Cardiac muscle cell (in vitro differentiated cells and primary cell): ENCODE results near the gene ZRANB1. TPM values are rescaled to one million over a fixed set of nuclear protein-coding genes. Genes with fewer than 3 reads are reported as not detected.
A peak's percentile ranks its signal among the peaks of the same experiment; 100 is the strongest.

Source experiments
- DNase-seq, 2 donors: peaks; one replicate each; pipeline versions ENCODE4 v3.0.0 to v3.0.0-alpha.2; 2010 to 2017; ENCODE audit warnings: low read depth in 1 of 2, low spot score in 1 of 2
- H3K27ac ChIP-seq: fragments of 200-600 bp; sonication (generic); 2 replicates; pipeline ENCODE4 v1.5.1; 2016
- H3K27me3 ChIP-seq: fragments of 200-600 bp; sonication (generic); 2 replicates; pipeline ENCODE4 v1.6.0; 2016; ENCODE audit warnings: control low read depth
- H3K36me3 ChIP-seq: fragments of 200-600 bp; sonication (generic); 2 replicates; pipeline ENCODE4 v1.5.1; 2016; ENCODE audit warnings: control low read depth
- H3K4me1 ChIP-seq: fragments of 200-600 bp; sonication (generic); 2 replicates; pipeline ENCODE4 v1.8.1; 2017; ENCODE audit warnings: low read depth, mild to moderate bottlenecking, mixed run types
- H3K4me3 ChIP-seq: fragments of 200-600 bp; sonication (generic); 2 replicates; pipeline ENCODE4 v1.5.1; 2016; ENCODE audit warnings: mild to moderate bottlenecking
- H3K9me3 ChIP-seq: fragments of 200-600 bp; sonication (generic); 2 replicates; pipeline ENCODE4 v1.5.1; 2017; ENCODE audit warnings: low read depth, mild to moderate bottlenecking, control low read depth
- CTCF ChIP-seq: IDR thresholded peaks from 2 replicates; pipeline ENCODE4 v1.5.1; 2012; ENCODE audit warnings: low read depth, mild to moderate bottlenecking, low read length
- polyA plus RNA-seq: library from polyadenylated mRNA; unstranded; fragments of >200 nt; fragmentation: Nextera tagmentation; extraction: Ambion mirVana; gene quantifications from 2 replicates; pipeline ENCODE4 v1.2.1, GENCODE V29; 2016
- total RNA-seq: library from RNA; depleted of rRNA; stranded (reverse); fragments of >200 nt; gene quantifications from 2 replicates; pipeline ENCODE4 v1.2.3, GENCODE V29; 2016

The ZRANB1 gene
- total and polyA plus RNA-seq, 2 experiments from 2014 or later: 11.0 to 20.9 TPM

GRCh38 chr10:125013529-125013872 is 71.6 kb downstream of the ZRANB1 start:
- TF ChIP-seq CTCF: no peak
- no peaks in the 10 kb centered on the region for H3K9me3 ChIP-seq
- H3K4me3 ChIP-seq: no peak overlapping the region
- H3K4me1 ChIP-seq: no peaks in the 10 kb centered on the region
- DNase-seq: no peak
- no peaks in the 10 kb centered on the region for H3K27me3 ChIP-seq
- no peak overlapping the region for H3K27ac ChIP-seq
- no peaks in the 10 kb centered on the region for H3K36me3 ChIP-seq

DNA sequence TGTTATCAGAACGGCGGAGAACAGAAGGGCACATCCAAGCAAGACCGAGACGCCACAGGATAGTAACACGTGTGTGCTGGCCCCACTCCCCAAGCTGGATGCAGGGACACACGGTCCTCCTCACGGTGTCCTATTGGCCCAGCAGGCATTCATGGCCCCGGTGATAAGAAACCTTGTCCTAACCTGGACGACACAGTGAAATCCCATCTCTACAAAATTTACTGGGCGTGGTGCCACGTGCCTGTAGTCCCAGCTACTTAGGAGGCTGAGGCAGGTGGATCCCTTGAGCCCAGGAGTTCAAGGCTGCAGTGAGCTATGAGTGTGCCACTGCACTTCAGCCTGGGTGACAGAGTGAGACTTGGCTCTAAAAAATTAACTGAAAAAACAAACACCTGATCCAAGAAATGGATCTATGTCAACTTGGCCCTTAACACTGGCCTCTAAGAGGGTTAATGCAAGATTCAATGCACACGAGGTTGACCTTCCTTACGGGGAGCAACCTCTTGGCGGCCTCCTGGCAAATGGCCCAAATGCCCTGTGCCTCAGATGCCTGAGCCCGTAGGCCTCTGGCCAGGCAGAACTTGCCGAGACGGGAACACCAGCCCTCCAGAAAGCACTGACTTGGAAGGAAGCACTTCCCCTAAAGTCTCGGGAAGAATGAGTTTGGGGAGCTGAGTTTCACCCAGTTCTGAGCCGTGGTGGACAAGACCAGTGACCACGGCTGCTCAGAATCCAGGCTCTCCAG is 72.3 kb downstream of the ZRANB1 start:
- no peak for DNase-seq
- Histone ChIP-seq H3K36me3 (no peaks in the 10 kb centered on the region), H3K4me3 (no peak overlapping the region), H3K9me3 (no peaks in the 10 kb centered on the region), H3K4me1 (no peaks in the 10 kb centered on the region), H3K27ac (no peak overlapping the region), H3K27me3 (no peaks in the 10 kb centered on the region)
- TF ChIP-seq CTCF: no peak

DNA sequence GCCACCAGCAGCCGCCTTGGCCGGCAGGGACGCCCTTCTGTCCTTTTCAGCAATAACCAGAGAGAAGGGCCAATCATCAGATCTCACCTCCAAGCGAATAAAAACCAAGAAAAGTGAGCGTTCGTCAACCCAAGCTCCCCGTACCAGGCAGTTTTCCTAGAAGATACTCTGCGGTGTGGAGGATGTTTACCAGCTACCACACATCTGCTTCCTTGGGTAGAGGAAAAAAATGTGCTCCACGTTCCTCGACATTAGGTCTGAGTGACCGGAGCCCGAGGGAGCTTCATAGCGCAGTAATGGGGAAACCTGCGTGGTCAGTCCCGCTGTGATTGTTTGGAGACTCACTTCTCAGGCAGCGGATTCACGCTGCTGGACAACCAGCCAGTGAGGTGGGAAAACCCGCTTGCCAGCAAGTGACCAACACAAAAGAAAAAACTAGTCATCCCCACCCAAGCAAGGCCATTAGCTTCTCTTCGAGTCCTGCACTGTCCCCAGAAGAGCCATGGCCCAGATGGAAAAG is 73.0 kb downstream of the ZRANB1 start:
- no peaks in the 10 kb centered on the region for H3K36me3 ChIP-seq
- no peak for TF ChIP-seq CTCF

GRCh38 chr10:125015356-125015944 is 73.5 kb downstream of the ZRANB1 start:
- no peaks in the 10 kb centered on the region for H3K4me1 ChIP-seq
- TF ChIP-seq CTCF: no peak
- H3K27ac ChIP-seq: no peak overlapping the region
- no peaks in the 10 kb centered on the region for H3K9me3 ChIP-seq
- no peak overlapping the region for H3K4me3 ChIP-seq
- DNase-seq: peak in 1 of 2 donors; percentile 48
- no peaks in the 10 kb centered on the region for H3K27me3 ChIP-seq
- no peaks in the 10 kb centered on the region for H3K36me3 ChIP-seq

More for the DNA sequence above, 73.0 kb downstream of the ZRANB1 start:
- Histone ChIP-seq H3K27ac (no peak overlapping the region), H3K9me3 (no peaks in the 10 kb centered on the region), H3K4me1 (no peaks in the 10 kb centered on the region), H3K4me3 (no peak overlapping the region), H3K27me3 (no peaks in the 10 kb centered on the region)
- no peak for DNase-seq

- Histone ChIP-seq H3K4me1 (no peaks in the 10 kb centered on the region), H3K27ac (no peak overlapping the region), H3K27me3 (no peaks in the 10 kb centered on the region), H3K9me3 (no peaks in the 10 kb centered on the region), H3K36me3 (no peaks in the 10 kb centered on the region), H3K4me3 (no peak overlapping the region)
- TF ChIP-seq CTCF: no peak
- DNase-seq: no peak
These were observed 74.2 kb downstream of the ZRANB1 start for GRCh38 chr10:125016123-125016522.
